GM21526 (cell line): ENCODE results near the gene POU5F1.
"Not testable (repeated sequence)": the region's sequence is repeated elsewhere in the genome, so short reads cannot be mapped to it uniquely, and the experiment has no call there.

Experiments used
- ATAC-seq: cut with Tn5 transposase; IDR thresholded peaks from one replicate; pipeline ENCODE4 v1.9.1; 2021; ENCODE audit warnings: moderate library complexity; ENCODE audit not compliant: unreplicated experiment, low FRiP score

The POU5F1 gene

DNA sequence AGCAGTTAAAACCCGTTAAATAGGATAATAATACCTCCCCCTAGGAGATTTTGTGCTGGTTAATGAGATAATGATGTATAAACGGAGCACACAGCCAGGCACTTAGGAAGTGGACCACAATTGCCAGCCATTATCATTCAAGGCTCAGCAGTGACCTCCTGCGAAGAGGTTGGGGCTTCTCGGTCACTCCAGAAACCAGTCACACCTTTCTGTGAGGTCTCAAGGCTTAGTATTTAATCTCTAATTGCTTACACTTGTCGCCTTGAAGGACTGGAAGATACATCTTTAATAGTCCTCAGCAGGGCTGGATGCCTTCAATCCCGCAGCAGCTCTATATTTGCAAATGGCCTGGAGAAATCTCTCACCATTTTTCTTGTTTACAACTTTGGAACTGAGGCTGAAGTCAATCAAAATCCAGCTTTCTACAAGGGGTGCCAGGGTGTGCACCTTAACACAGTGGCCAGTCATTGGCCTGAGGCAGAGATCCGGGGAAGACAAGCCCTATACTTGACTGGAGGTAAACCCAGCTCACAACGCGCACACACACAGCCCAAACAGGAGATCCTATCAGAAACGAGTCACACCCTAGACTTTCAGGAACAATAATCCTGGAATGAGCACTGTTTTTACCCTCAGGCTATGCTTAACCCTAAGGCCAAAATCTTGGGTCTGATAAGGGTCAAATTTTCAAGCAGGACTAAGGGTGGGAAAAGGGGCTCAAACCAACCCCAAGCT is 1.2 kb downstream of the POU5F1 start:
- no peak for ATAC-seq

DNA sequence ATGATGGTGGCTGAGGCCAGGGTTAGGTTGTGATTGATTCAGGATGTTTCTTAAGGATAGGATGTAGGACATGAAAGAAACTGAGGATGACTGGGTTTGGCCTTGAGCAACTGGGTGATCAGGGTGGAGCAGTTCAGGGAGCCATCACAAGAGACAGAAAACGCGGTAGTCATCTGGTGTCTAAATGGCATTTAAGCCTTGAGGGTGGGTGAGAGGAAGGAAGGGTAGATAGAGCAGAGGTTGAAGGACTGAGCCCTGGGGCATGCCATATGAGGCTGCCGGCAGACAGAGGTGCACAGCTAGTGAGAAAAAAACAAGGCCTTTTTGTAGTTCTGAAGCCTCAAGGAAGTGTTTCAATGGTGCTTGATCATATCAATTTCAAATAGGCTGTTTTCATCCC is 1.9 kb downstream of the POU5F1 start:
- ATAC-seq, result no peak

DNA sequence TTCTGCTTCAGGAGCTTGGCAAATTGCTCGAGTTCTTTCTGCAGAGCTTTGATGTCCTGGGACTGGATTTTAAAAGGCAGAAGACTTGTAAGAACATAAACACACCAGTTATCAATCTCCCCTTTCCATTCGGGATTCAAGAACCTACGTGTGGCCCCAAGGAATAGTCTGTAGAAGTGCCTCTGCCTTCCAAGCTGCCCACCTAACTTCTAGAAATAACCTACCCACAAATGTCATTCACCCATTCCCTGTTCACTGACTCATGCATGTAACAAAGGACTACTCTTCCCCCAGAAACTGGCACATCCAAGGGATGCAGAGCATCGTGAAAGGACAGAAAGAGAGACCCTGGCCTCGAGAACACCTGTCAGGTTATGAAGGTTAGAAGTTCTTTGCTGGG is 4.5 kb downstream of the POU5F1 start:
- no peak for ATAC-seq

DNA sequence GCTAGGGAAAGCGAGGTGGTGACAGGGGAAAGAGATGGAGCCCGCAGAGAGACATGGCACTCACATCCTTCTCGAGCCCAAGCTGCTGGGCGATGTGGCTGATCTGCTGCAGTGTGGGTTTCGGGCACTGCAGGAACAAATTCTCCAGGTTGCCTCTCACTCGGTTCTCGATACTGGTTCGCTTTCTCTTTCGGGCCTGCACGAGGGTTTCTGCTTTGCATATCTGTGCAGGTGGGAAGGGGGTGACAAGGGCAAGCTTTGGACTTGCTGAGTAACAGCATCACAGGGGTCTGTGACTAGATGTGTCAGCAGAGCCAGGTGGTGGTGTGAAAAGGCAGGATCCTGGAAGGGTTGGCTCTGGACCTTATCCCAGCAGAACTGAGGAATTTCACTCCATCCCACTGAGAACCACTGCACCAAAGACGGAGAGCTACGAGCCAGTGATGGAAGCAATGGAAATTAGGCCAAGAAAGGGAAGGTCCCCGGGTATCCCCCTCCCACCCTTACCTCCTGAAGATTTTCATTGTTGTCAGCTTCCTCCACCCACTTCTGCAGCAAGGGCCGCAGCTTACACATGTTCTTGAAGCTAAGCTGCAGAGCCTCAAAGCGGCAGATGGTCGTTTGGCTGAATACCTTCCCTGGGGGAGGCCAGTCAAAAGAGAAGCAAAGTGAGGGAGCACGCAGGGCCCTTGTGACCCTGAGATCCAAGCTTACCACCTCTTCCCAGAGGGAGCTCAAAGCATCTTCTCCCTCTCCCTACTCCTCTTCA is 5.2 kb downstream of the POU5F1 start:
- peak; percentile 64 for ATAC-seq

DNA sequence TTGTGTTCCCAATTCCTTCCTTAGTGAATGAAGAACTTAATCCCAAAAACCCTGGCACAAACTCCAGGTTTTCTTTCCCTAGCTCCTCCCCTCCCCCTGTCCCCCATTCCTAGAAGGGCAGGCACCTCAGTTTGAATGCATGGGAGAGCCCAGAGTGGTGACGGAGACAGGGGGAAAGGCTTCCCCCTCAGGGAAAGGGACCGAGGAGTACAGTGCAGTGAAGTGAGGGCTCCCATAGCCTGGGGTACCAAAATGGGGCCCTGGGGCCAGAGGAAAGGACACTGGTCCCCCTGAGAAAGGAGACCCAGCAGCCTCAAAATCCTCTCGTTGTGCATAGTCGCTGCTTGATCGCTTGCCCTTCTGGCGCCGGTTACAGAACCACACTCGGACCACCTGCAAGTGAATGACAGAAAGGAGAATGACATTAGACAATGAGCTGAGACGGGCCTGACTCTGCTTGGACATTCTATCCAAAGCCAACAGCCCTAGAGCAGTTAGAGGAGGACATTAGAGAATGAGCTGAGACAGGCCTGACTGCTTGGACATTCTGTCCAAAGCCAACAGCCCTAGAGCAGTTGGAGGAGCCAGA is 5.9 kb downstream of the POU5F1 start:
- ATAC-seq, result not testable (repeated sequence)

DNA sequence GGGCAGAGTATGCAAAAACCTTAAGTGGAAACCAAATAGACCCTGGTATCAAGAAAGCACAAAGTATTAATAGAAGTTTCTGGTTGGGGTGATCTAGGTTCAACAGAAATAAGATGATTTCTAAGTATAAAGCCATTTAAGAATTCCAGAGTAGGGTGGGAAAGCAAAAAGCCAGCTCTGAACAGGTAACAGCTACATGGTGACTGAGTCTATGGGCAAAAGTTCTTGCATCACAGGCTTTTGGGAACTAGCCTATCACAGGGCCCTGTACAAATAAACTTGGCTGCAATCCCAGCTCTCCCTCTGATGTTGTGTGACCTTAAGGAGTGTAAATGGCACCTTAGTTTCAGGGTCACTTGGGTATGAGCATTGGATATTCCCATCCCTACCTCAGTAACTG is 6.6 kb downstream of the POU5F1 start:
- ATAC-seq, result no peak

DNA sequence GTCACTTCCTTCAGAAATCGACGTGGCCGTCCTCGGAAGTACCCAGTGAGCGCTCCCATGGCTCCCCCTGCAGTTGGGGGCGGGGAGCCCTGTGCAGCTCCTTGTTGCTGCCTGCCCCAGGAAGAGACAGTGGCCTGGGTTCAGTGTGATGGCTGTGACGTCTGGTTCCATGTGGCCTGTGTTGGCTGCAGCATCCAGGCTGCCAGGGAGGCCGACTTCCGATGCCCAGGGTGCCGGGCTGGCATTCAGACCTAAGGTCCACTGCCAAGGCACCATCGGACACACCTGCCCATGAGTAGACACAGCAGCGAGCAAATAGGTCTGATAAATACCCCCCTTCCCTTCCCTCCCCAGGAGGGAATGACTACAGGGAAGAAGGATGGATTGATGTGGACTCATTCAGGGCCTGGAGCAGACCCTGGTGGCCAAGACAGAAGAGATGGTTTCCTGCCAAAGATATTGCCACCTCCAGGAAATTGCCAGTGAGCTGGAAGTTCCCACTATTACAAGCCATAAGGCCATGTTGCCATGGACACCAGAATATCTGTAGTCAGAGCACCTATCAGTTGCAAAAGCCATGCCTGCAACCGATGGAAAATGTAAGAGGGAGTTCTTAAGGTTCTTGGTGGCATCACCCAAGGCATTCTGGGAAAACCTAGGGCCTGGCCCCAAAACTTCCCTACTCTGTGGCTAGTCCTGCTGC is 7.9 kb downstream of the POU5F1 start:
- ATAC-seq, result no peak

DNA sequence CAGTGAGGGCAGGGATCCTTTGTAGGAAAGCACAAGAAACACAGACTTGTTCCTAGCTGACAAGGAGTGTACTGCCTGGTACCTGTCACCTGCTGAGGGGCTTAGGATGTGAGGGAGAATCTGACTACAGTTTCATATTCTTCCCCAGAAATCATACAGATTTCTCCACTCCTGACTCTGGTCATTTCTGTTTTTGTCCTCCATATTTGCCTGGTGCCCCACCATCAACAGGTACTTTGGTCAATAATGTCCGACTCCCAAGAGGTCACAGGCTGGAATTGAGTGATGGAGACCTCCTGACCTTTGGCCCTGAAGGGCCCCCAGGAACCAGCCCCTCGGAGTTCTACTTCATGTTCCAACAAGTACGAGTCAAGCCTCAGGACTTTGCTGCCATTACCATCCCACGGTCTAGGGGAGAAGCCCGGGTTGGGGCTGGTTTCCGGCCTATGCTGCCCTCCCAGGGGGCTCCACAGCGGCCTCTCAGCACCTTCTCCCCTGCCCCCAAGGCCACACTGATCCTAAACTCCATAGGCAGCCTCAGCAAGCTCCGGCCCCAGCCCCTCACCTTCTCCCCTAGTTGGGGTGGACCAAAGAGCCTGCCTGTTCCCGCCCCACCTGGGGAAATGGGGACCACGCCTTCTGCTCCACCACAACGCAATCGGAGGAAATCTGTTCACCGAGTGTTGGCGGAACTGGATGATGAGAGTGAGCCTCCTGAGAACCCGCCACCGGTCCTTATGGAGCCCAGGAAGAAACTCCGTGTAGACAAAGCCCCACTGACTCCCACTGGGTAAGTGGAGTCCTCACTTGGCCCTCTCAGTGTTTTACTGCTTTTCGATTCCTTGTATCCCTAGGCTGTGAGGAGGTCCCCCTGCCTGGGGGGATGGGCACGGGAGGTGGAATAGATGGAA is 9.0 kb downstream of the POU5F1 start:
- no peak for ATAC-seq

DNA sequence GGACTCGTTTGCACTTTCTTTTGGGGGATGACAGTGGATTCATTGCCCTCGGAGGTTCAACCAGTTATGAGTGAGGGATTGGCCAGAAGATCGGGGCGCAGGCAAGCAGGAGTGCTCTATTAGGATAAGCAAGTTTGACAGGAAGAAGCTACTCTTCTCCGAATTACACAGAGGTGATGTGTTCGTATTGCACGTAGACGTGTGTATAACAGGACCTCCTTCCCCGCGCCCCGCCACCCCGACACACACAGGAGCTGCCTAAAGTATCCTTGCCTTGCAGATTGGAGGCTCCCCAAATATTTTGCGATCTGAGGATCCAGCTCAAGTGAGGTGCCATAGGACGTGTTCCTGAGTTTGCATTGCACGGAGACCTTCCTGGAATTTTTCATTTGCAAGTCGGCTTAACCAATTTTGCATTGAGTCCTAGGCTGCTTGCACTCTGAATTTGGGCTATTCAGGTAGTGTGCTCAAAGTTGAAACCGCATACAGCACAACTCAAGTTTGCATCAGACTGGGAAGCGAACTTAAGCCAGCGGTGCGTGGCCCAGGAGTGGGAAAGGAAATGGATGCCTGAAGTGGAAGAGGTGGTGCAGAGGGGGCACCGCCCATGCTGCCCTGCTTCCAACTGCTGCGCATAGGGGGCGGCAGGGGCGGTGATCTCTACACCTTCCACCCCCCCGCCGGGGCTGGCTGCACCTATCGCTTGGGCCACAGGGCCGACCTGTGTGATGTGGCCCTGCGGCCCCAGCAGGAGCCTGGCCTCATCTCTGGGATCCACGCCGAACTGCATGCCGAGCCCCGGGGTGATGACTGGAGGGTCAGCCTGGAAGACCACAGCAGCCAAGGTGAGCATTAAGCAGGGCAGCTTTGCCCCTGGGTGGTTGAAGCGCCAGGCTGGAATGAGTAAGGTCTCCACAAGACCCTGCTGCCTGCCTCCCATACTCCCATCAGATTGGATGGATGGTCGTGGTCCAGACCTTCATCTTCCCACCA is 11.3 kb downstream of the POU5F1 start:
- ATAC-seq, result peak; percentile 2

DNA sequence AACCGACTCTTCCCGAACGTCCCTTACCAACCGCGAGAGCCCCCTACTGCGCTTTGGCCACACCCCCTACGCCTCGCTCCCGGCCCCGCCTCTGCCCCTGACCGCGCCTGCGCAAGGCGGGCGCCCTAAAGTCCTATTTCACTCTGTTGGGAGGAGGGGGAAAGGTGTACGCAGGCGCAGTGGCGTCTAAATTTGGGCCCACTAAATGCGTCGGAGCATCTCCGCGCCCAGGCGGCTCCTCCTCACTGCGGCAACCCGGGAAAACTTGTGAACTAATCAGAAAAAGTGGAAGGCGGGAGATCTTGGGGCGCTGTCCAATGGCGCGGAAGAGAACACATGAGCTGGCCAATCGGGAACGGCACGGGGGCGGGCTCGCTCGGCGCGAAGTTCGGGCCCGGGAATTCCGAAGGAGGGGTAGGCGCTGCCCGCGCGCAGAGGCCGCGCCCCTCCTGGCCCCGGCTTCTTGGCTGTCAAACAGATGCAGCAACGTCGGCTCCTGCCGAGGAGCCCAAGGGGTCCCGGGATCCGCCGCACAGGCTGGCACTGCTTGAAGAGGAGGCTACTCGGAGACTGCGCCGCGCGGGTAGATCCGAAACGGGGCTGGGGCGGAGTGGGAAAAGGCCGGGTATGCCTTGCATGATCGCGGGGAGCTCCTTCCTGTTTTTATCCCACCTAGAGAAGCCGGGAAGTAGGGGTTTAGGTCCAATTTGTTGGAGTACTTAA is 12.2 kb downstream of the POU5F1 start, which contains the start of gene TCF19:
Gene TCF19, plus strand, starts transcription at position 450 of the 723 bp plus-strand sequence. CDS start 881 bp downstream, outside the sequence.
- peak; percentile 57 for ATAC-seq

DNA sequence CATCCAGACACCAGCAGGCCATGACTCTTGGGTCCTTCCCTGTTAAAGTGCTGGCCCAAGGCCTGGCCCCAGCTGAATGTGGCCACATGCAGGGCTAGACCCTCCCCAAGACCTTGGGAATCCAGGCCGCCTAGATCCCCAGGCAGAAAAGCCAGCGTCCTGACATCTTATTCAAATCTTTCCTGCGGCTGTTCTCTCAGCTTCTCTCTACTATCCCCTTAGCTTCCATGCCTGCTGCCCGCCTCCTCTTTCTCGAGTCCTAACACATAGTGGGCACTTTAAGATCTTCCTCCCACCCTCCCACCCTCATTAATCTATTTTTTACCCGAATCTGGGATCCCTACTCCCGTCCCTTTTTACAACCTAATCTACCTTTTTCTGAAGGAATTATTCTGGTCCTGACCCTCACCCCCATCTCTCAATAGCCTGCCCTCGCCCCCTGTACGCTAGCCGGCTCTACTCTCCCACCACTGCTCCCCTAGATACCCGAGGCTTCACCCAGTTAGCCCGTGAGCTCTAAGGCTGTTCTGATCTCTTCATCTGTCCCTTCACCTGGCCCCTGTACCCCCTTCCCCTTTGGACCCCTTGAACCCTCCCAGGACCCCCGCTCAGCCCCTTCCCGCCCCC is 12.9 kb downstream of the POU5F1 start, which contains the start of gene CCHCR1:
Gene CCHCR1, minus strand, starts transcription at position 290 of the 627 bp plus-strand sequence. Its CDS starts 202 bp downstream, at position 88.
- ATAC-seq, result peak; percentile 3

DNA sequence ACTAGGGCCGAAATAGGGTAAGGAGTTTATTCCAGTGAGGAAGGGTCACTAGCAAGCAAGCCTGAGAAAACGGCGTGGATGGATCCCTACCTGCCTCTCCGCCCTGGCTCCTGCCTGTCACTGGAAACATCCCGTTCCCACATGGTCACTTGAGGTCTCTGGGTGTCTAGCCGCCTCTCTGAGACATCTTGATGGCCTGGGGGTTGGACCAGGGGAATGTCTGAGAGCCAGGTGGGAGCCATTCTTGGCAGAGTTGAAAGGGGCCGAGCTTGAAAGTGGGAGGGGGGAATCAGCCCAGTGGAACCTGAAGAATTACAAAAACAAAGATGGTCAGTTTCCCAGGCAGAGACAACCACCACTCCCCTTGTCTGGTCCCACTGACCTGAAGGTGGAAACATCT is 13.8 kb downstream of the POU5F1 start:
- no peak for ATAC-seq

DNA sequence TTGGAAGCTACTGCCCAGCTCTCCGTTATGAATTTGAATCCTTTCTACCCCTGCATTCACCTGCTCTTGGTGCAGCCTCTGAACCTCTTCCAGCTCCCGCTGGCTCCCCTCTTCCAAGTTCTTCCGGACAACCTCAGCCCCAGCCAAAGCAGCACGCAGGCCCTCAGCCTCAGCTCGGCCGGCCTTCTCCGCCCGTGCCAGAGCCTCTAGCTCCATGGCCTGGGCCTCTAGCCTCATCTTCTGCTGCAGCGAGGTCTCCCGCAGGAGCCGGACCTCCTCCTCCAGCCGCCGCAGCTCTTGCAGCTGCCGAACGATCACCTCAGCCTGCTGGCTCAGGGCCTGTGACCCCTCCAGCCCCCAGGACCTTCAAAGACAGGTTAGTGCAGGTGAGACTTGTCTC is 16.0 kb downstream of the POU5F1 start:
- no peak for ATAC-seq

DNA sequence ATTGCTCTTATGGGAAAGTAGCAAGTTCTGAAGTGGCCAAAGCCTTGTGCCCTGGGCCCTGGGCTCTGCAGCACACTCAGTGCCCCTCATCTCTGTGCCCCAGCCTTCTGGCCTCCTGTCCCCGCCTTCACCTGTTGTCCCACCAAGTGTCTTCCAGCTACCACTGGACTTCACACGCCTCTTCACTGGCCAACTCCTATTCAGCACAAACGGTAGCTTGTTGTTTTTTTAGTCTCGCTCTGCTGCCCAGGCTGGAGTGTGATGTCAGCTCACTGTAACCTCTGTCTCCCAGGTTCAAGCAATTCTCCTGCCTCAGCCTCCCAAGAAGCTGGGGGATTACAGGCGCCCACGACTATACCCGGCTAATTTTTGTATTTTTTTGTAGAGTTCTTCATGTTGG is 17.7 kb downstream of the POU5F1 start:
- no peak for ATAC-seq

DNA sequence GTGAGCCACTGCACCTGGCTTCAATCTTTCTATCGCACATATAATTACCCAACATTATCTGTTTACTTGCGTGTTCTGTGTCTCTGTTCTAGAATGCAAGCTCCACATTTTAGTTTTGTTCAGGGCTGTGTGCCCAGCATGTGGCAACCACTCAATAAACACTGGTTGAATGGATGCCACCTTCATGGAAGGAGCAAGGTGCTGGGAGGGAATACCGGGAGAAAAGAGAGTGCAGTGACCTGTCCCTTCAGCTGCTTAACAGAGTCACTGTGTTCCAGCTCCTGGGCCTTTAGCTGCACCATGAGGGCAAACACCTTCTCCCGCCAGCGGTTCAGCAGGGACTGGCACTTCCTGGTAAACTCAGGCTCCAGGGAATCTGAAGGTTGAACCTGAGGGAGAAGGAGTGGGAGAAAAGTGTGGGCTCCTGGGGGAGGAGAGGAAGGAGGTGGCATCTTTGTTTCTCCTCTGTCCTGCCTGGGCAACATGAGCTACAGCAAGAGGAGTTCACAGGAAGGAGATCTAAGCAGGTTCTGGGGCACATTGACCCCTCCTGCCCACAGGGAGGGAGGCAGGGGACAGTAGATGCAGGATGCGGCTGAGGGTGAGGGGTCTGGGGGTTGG is 20.5 kb downstream of the POU5F1 start:
- no peak for ATAC-seq

DNA sequence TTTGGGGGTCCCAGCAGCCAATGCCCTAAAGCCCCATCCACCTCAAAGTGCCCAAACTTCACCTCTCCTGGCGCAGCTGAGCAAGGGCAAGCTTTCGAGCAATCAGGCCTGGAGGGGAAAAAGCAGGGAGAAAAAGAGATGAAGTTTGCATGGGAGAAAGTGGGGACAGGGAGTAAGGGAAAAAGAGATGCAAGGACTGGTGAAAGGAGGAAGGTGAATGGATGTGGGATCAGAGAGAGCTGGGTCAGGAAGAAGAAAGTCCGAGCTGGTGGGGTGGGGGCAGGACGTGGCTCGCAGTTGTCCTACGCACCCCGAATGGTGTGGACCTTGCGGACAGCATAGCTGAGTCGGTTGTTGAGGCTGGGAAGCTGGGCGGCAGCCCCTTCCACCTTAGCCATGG is 25.1 kb downstream of the POU5F1 start:
- ATAC-seq, result no peak

DNA sequence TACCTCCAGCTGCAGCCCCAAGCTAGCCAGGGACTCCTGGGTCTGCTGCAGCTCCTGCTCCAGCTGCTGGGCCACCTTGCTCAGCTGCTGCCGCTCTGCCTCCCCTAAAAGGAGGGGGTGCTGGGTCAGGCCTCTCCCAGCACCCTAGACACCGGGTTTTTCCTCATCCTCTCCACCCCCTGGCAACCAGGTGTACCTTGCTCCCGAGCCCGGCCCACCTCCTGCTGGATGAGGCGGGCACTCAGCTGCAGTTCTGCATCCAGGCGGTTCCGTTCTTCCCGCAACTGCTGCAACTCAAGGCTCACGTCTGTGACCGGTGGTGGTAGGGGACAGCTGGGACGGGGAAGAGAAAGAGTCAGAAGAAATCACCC is 25.5 kb downstream of the POU5F1 start:
- no peak for ATAC-seq
